C4-2B (cell line): ENCODE results near the gene TTLL7.

Experiments
- ZFX ChIP-seq: fragments of 450-650 bp; IDR thresholded peaks from 2 replicates; pipeline ENCODE4 v1.6.1; 2017
- TF ChIP-seq, protein P1 (sequence below): fragments of 450-650 bp; conservative IDR thresholded peaks from 2 replicates; pipeline ENCODE4 v1.5.1; 2017; ENCODE audit warnings: mild to moderate bottlenecking

DNA sequence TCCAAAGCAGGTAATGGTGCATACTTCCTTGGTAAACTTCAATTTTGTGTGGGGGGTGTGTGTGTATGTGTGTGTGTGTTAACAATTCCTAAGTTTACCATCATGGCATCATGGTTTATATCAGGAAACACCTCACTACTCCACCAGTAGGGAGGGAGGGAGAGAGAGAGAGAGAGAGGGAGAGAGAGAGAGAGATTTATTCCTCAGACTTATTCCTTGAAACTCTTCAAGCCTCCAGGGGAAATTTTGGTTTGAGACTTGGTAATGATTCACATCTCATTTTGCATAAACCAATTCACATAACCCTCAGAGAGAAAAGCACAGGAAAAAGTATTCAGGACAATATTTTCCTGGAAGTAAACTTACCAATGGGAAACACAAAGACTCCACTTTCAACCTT is 115.0 kb downstream of the TTLL7 start:
- TF ChIP-seq, protein P1, sequence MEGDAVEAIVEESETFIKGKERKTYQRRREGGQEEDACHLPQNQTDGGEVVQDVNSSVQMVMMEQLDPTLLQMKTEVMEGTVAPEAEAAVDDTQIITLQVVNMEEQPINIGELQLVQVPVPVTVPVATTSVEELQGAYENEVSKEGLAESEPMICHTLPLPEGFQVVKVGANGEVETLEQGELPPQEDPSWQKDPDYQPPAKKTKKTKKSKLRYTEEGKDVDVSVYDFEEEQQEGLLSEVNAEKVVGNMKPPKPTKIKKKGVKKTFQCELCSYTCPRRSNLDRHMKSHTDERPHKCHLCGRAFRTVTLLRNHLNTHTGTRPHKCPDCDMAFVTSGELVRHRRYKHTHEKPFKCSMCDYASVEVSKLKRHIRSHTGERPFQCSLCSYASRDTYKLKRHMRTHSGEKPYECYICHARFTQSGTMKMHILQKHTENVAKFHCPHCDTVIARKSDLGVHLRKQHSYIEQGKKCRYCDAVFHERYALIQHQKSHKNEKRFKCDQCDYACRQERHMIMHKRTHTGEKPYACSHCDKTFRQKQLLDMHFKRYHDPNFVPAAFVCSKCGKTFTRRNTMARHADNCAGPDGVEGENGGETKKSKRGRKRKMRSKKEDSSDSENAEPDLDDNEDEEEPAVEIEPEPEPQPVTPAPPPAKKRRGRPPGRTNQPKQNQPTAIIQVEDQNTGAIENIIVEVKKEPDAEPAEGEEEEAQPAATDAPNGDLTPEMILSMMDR, result no peak
- no peak for TF ChIP-seq ZFX
